Ascending aorta (tissue), 2 donors: ENCODE measurements around the gene CNIH4. TPM values are rescaled to one million over a fixed set of nuclear protein-coding genes. Genes with fewer than 3 reads are reported as not detected.
A peak's percentile ranks its signal among the peaks of the same experiment; 100 is the strongest.

Source experiments
- DNase-seq, 2 donors: peaks; one replicate each; pipeline ENCODE4 v3.0.0-alpha.2; 2019; ENCODE audit warnings: low spot score in 2 of 2
- H3K27ac ChIP-seq, 2 donors: fragments of 200-600 bp; sonication (generic); one replicate each; pipeline ENCODE4 v1.5.1; 2016 to 2017; ENCODE audit warnings: mild to moderate bottlenecking in 1 of 2
- H3K27me3 ChIP-seq: fragments of 200-600 bp; sonication (generic); one replicate; pipeline ENCODE4 v1.5.1; 2017
- H3K36me3 ChIP-seq, 2 donors: fragments of 200-600 bp; sonication (generic); one replicate each; pipeline ENCODE4 v1.5.1; 2016
- H3K4me1 ChIP-seq, 2 donors: fragments of 200-600 bp; sonication (generic); one replicate each; pipeline ENCODE4 v1.5.1; 2016 to 2017; ENCODE audit warnings: mild to moderate bottlenecking in 1 of 2
- H3K4me3 ChIP-seq, 2 donors: fragments of 200-600 bp; sonication (generic); one replicate each; pipeline ENCODE4 v1.5.1; 2016 to 2017; ENCODE audit warnings: mild to moderate bottlenecking in 1 of 2
- H3K9me3 ChIP-seq, 2 donors: fragments of 200-600 bp; sonication (generic); one replicate each; pipeline ENCODE4 v1.5.1; 2016
- intact Hi-C: fragments of 100-400 bp; cut with DNase I; formaldehyde crosslinking; loops from one replicate; pipeline ENCODE4 v1.15.1; 2023
- total RNA-seq: library from RNA; depleted of rRNA; stranded (reverse); fragments of >200 nt; gene quantifications from one replicate; pipeline ENCODE4 v1.1.0, GENCODE V29; 2016
- TF ChIP-seq, protein P1 (sequence below), 3 experiments: fragments of 200-600 bp in 2 of 3; fragments of 450-650 bp in 1 of 3; sonication (generic) in 2 of 3; IDR thresholded peaks; one replicate each; pipeline ENCODE4 v1.5.1; 2016 to 2019; ENCODE audit warnings: antibody characterized with exemption in 3 of 3, mild to moderate bottlenecking in 1 of 3, moderate library complexity in 1 of 3

CNIH4 gene
- total RNA-seq, 1 donor from 2014 or later, result 26.9 TPM

GRCh38 chr1:224358237-224358636 lies 1.6 kb downstream of the CNIH4 start:
- Histone ChIP-seq H3K4me3 (peak overlapping the region in 1 of 2 donors; percentile 97), H3K27me3 (no peaks in the 10 kb centered on the region), H3K27ac (peak overlapping the region; percentile 90 to 96), H3K36me3 (peaks cover 0 to 6% of the 10 kb centered on the region in 2 donors), H3K9me3 (no peaks in the 10 kb centered on the region), H3K4me1 (peaks cover 0 to 21% of the 10 kb centered on the region in 2 donors)
- no peak for DNase-seq
- TF ChIP-seq, protein P1, sequence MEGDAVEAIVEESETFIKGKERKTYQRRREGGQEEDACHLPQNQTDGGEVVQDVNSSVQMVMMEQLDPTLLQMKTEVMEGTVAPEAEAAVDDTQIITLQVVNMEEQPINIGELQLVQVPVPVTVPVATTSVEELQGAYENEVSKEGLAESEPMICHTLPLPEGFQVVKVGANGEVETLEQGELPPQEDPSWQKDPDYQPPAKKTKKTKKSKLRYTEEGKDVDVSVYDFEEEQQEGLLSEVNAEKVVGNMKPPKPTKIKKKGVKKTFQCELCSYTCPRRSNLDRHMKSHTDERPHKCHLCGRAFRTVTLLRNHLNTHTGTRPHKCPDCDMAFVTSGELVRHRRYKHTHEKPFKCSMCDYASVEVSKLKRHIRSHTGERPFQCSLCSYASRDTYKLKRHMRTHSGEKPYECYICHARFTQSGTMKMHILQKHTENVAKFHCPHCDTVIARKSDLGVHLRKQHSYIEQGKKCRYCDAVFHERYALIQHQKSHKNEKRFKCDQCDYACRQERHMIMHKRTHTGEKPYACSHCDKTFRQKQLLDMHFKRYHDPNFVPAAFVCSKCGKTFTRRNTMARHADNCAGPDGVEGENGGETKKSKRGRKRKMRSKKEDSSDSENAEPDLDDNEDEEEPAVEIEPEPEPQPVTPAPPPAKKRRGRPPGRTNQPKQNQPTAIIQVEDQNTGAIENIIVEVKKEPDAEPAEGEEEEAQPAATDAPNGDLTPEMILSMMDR (IDR thresholded peaks at IDR 0.05), result no peak
- intact Hi-C loops, result no loop called here

- TF ChIP-seq, protein P1 (IDR thresholded peaks at IDR 0.05), result no peak
- Histone ChIP-seq H3K4me1 (peaks cover 0 to 21% of the 10 kb centered on the region in 2 donors), H3K36me3 (peaks cover 0 to 6% of the 10 kb centered on the region in 2 donors), H3K9me3 (no peaks in the 10 kb centered on the region), H3K27ac (no peak overlapping the region), H3K27me3 (no peaks in the 10 kb centered on the region), H3K4me3 (no peak overlapping the region)
- intact Hi-C loops, result no loop called here
- DNase-seq, result no peak
Measured at GRCh38 chr1:224359207-224359606, 2.5 kb downstream of the CNIH4 start.

DNA sequence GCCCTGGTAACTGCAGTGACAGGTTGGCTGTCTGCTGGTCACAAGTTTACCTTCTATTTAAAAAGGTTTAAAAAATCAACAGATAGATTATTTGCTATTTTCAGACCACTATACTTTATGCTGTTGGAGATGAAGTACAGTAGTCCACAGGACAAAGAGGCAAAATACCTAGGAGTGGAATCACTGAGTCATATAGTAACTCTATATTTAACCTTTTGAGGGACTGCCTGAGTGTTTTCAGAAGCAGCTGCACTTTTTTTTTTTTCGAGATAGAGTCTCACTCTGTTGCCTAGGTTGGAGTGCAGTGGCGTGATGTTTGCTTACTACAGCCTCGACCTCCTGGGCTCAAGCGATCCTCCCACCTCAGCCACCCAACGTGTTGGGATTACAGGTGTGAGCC lies 11.7 kb downstream of the CNIH4 start:
- Histone ChIP-seq H3K9me3 (no peaks in the 10 kb centered on the region), H3K4me3 (no peak overlapping the region), H3K36me3 (peaks cover 67 to 73% of the 10 kb centered on the region in 2 donors), H3K27me3 (no peaks in the 10 kb centered on the region), H3K4me1 (no peaks in the 10 kb centered on the region), H3K27ac (no peak overlapping the region)
- intact Hi-C loops, result no loop called here
- no peak for DNase-seq
- TF ChIP-seq, protein P1 (IDR thresholded peaks at IDR 0.05), result no peak

DNA sequence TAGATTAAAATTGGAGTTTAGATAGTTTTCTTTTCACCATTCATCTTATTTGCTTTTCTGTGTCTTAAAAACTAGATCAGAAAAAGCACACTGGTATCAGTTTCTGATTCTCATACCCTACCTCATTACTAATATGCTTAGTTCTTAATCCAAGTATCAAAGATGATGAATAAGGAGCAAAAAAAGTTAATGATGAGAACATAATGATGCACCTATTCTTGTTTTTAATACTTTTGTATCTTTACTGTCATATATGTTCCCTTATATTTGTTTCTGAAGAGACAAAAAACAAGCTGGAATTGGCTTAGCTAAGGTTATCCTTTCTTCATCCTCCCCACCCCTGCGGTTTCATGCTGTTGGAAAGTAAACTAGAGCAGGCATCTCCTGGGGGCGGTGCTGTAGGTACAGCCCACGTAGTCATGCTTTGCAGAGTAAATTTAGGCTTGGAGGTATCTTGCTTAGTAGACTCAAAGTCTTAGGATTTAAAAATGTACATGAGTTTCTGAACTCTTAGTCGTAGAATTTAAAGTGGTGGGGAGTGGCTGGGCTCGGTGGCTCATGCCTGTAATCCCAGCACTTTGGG lies 16.4 kb downstream of the CNIH4 start:
- peaks cover 10% of the 10 kb centered on the region in 2 donors for H3K4me1 ChIP-seq
- no peaks in the 10 kb centered on the region for H3K9me3 ChIP-seq
- DNase-seq, result no peak
- H3K27ac ChIP-seq, result no peak overlapping the region
- TF ChIP-seq, protein P1 (IDR thresholded peaks at IDR 0.05), result no peak
- H3K27me3 ChIP-seq, result no peaks in the 10 kb centered on the region
- peaks cover 61 to 81% of the 10 kb centered on the region in 2 donors for H3K36me3 ChIP-seq
- intact Hi-C loops, result no loop called here
- H3K4me3 ChIP-seq, result no peak overlapping the region

- Histone ChIP-seq H3K36me3 (peaks cover 54 to 72% of the 10 kb centered on the region in 2 donors), H3K4me3 (no peak overlapping the region), H3K4me1 (peaks cover 10% of the 10 kb centered on the region in 2 donors), H3K9me3 (no peaks in the 10 kb centered on the region), H3K27ac (no peak overlapping the region), H3K27me3 (no peaks in the 10 kb centered on the region)
- TF ChIP-seq, protein P1 (IDR thresholded peaks at IDR 0.05), result no peak
- no peak for DNase-seq
- intact Hi-C loops, result no loop called here
Measured at GRCh38 chr1:224375059-224375458, 18.4 kb downstream of the CNIH4 start.

DNA sequence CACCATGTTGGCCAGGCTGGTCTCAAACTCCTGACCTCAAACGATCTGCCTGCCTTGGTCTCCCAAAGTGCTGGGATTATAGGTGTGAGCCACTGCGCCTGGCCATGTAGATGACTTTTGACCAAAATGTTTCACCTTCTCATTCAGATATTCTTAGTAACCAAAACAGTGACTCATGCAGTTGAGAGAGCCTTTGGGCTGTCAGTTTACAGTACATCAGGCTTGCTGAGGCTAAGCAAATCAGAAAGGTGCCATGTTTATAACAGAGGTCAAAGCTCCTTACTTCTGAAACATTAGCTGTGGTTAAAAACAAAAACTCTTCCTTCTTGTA lies 21.0 kb downstream of the CNIH4 start:
- Histone ChIP-seq H3K27ac (peak overlapping the region; percentile 28 to 48), H3K27me3 (no peaks in the 10 kb centered on the region), H3K36me3 (peaks cover 33 to 53% of the 10 kb centered on the region in 2 donors), H3K4me3 (no peak overlapping the region), H3K4me1 (peaks cover 10% of the 10 kb centered on the region in 2 donors), H3K9me3 (no peaks in the 10 kb centered on the region)
- intact Hi-C loops, result no loop called here
- DNase-seq, result no peak
- TF ChIP-seq, protein P1 (IDR thresholded peaks at IDR 0.05), result no peak
